PFSK-1 (cell line): ENCODE data around the gene FAM237A.

Source experiments
- TF ChIP-seq, protein P1 (sequence below), 2 experiments: IDR thresholded peaks; 2 replicates each; pipeline versions ENCODE4 v1.6.1 to v1.8.0; 2011 to 2012; ENCODE audit warnings: low read depth in 2 of 2, low read length in 2 of 2, control low read depth in 1 of 2, inconsistent platforms in 1 of 2, mild to moderate bottlenecking in 1 of 2, moderate library complexity in 1 of 2; ENCODE audit not compliant: insufficient read depth in 1 of 2

Gene FAM237A

DNA sequence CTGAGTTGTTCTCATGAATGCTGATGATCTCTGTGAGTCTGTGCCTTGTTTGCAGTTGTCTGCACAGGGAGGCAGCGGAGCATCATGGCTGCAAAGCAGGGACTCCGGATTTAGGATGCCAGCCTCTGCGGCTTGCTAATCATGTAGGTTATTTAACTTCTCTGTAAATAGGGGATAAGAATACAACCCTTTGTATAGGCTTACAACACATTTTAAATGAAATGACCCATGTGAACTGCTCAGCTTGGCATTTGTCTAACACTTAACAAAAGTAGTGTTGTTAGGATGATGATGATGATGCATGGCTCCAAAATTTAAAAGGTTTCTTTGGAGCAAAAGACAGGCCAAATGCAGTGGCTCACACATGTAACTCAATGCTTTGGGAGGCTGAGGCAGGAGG lies 56.5 kb downstream of the FAM237A start:
- TF ChIP-seq, protein P1, sequence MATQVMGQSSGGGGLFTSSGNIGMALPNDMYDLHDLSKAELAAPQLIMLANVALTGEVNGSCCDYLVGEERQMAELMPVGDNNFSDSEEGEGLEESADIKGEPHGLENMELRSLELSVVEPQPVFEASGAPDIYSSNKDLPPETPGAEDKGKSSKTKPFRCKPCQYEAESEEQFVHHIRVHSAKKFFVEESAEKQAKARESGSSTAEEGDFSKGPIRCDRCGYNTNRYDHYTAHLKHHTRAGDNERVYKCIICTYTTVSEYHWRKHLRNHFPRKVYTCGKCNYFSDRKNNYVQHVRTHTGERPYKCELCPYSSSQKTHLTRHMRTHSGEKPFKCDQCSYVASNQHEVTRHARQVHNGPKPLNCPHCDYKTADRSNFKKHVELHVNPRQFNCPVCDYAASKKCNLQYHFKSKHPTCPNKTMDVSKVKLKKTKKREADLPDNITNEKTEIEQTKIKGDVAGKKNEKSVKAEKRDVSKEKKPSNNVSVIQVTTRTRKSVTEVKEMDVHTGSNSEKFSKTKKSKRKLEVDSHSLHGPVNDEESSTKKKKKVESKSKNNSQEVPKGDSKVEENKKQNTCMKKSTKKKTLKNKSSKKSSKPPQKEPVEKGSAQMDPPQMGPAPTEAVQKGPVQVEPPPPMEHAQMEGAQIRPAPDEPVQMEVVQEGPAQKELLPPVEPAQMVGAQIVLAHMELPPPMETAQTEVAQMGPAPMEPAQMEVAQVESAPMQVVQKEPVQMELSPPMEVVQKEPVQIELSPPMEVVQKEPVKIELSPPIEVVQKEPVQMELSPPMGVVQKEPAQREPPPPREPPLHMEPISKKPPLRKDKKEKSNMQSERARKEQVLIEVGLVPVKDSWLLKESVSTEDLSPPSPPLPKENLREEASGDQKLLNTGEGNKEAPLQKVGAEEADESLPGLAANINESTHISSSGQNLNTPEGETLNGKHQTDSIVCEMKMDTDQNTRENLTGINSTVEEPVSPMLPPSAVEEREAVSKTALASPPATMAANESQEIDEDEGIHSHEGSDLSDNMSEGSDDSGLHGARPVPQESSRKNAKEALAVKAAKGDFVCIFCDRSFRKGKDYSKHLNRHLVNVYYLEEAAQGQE (IDR thresholded peaks at IDR 0.05; ENCODE audit: insufficient read depth in 1 of 2, low read depth in 2 of 2, low read length in 2 of 2): no peak
